ENCODE data around the gene STX18. TPM values are rescaled to one million over a fixed set of nuclear protein-coding genes. Genes with fewer than 3 reads are reported as not detected.
"Not testable (repeated sequence)": the region's sequence is repeated elsewhere in the genome, so short reads cannot be mapped to it uniquely, and the experiment has no call there.

Gene STX18
- total and polyA plus RNA-seq, 3 experiments from 2014 or later, result 24.7 to 27.1 (median 25.2) TPM

DNA sequence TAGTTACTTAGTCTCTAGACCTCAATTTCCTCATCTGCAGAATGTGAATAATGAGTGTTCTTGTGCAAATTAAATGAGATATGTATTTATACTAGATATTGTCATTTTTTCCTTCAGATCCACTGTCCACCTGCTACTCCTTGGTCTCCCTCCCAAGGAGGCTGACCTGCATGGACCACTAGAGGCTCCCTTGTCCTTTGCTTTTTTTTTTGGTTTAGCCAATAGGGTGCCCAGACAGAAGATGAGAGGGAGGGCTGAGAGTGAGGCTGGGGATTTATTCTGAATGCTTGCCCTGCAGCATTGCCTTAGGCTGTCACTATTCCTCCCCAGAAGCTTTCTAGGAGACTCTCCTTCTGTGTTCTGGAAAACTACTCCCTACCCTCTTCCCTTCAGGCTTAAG lies 24.5 kb upstream of the STX18 start:
- H3K27me3 ChIP-seq (ENCODE audit: insufficient read depth, low read length, poor library complexity, severe bottlenecking); H3K4me3 ChIP-seq (ENCODE audit: low read length); H3K27ac Mint-ChIP-seq; H3K4me3 Mint-ChIP-seq; H3K4me1 ChIP-seq (ENCODE audit: insufficient read depth, low read length); CTCF ChIA-PET; H3K4me1 Mint-ChIP-seq; H3K36me3 ChIP-seq (ENCODE audit: insufficient read depth, low read length); H3K27me3 Mint-ChIP-seq; H3K9me3 Mint-ChIP-seq; DNase-seq; H3K27ac ChIP-seq (ENCODE audit: low read depth, low read length); POLR2A ChIA-PET; H3K9me3 ChIP-seq (ENCODE audit: low read length): not testable (repeated sequence)
- peaks cover 15 to 21% (median 21%) of the 10 kb centered on the region in 3 donors for H3K36me3 Mint-ChIP-seq

DNA sequence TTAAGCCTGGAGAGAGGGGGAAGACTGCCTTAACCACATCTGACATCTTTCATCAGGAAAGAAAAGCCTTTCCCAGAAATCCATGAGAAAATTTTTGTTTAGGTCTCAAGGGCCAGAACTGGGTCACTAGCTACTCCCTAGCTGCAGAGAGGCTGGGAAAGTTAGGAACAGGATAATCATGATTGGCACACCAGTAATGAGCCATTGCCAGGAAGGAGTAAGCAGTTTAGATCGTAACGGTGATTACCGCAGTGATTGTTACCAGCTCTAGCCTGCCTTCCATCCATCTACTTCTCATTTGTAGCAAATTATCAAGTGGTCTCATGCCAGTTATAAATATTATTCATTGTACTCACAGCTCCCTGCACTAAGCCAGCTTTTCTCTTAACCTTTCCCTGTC lies 22.7 kb upstream of the STX18 start:
- Mint-ChIP-seq H3K9me3 (no peaks in the 10 kb centered on the region), H3K27ac (no peak overlapping the region), H3K4me3 (no peak overlapping the region), H3K36me3 (peaks cover 17 to 32% (median 18%) of the 10 kb centered on the region in 3 donors), H3K27me3 (no peaks in the 10 kb centered on the region), H3K4me1 (no peaks in the 10 kb centered on the region)
- CTCF ChIA-PET, result no interaction called here
- Histone ChIP-seq H3K27me3 (ENCODE audit: insufficient read depth, low read length, poor library complexity, severe bottlenecking) (no peaks in the 10 kb centered on the region), H3K27ac (ENCODE audit: low read depth, low read length) (no peak overlapping the region), H3K9me3 (ENCODE audit: low read length) (no peaks in the 10 kb centered on the region), H3K36me3 (ENCODE audit: insufficient read depth, low read length) (no peaks in the 10 kb centered on the region), H3K4me1 (ENCODE audit: insufficient read depth, low read length) (no peaks in the 10 kb centered on the region), H3K4me3 (ENCODE audit: low read length) (no peak overlapping the region)
- POLR2A ChIA-PET, result no interaction called here
- DNase-seq, result no peak

- POLR2A ChIA-PET, result interaction anchor here (0.5 kb wide), 1 partner anchor 74 kb away, joined by 6 read pairs; no protein-coding TSS in a partner anchor
- Mint-ChIP-seq H3K4me1 (no peaks in the 10 kb centered on the region), H3K36me3 (peaks cover 11 to 32% (median 25%) of the 10 kb centered on the region in 3 donors), H3K27me3 (no peaks in the 10 kb centered on the region), H3K4me3 (no peak overlapping the region), H3K27ac (peak overlapping the region in 2 of 8 donors; percentile 36 to 79), H3K9me3 (no peaks in the 10 kb centered on the region)
- no peak overlapping the region for H3K4me3 ChIP-seq (ENCODE audit: low read length)
- no peaks in the 10 kb centered on the region for H3K9me3 ChIP-seq (ENCODE audit: low read length)
- DNase-seq, result no peak
- H3K36me3 ChIP-seq (ENCODE audit: insufficient read depth, low read length), result no peaks in the 10 kb centered on the region
- H3K4me1 ChIP-seq (ENCODE audit: insufficient read depth, low read length), result no peaks in the 10 kb centered on the region
- CTCF ChIA-PET, result no interaction called here
- no peaks in the 10 kb centered on the region for H3K27me3 ChIP-seq (ENCODE audit: insufficient read depth, low read length, poor library complexity, severe bottlenecking)
- H3K27ac ChIP-seq (ENCODE audit: low read depth, low read length), result no peak overlapping the region
Measured at GRCh38 chr4:4560642-4561041, 18.8 kb upstream of the STX18 start.

DNA sequence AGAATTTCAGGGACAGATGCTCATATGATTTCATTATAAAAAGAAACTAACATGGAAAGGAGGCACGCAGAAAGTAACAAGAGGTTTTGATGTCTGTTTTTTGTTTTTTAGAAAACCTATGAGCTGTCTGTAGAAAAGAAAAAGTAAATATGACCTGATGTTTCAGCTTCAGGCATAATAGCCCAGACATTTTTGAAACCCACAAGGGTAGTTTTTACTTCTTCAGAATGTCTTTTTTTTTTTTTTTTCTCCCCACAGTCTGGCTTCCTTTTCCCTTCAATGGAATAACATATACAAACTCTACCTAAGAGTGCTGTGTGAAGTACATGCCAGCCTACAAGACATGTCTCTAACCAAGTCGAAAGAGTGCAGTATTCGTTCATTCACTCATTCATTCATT lies 18.3 kb upstream of the STX18 start:
- Mint-ChIP-seq H3K36me3 (peaks cover 11 to 31% (median 25%) of the 10 kb centered on the region in 3 donors), H3K4me1 (no peaks in the 10 kb centered on the region), H3K27me3 (no peaks in the 10 kb centered on the region), H3K27ac (no peak overlapping the region), H3K9me3 (no peaks in the 10 kb centered on the region), H3K4me3 (no peak overlapping the region)
- DNase-seq, result no peak
- no peaks in the 10 kb centered on the region for H3K36me3 ChIP-seq (ENCODE audit: insufficient read depth, low read length)
- H3K27ac ChIP-seq (ENCODE audit: low read depth, low read length), result no peak overlapping the region
- H3K9me3 ChIP-seq (ENCODE audit: low read length), result no peaks in the 10 kb centered on the region
- ChIA-PET CTCF (interaction anchor here (0.8 kb wide), 1 partner anchor 16 kb away, joined by 3 read pairs; no protein-coding TSS in a partner anchor), POLR2A (interaction anchor here (0.5 kb wide), 1 partner anchor 74 kb away, joined by 6 read pairs; no protein-coding TSS in a partner anchor)
- H3K4me1 ChIP-seq (ENCODE audit: insufficient read depth, low read length), result no peaks in the 10 kb centered on the region
- H3K4me3 ChIP-seq (ENCODE audit: low read length), result no peak overlapping the region
- no peaks in the 10 kb centered on the region for H3K27me3 ChIP-seq (ENCODE audit: insufficient read depth, low read length, poor library complexity, severe bottlenecking)

DNA sequence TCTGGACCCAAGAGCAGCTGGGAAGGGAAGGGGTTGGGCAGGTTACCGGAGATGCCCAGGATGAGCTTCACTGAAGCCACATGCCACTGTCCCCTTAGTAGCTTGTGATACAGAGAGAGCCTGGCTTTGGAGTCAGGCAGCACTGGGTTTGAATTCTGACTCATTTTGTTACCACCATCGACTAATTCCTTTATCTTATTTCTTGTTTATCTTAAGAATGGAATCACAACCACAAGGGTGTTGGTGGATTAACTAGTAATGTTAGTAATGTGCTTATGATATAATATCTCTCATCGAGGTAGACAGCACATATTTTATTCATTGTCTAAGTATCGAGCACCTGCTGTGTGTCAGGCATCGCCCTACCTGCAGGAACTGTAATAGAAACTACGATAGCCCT lies 17.7 kb upstream of the STX18 start:
- Histone ChIP-seq H3K27ac (ENCODE audit: low read depth, low read length) (no peak overlapping the region), H3K9me3 (ENCODE audit: low read length) (no peaks in the 10 kb centered on the region), H3K27me3 (ENCODE audit: insufficient read depth, low read length, poor library complexity, severe bottlenecking) (no peaks in the 10 kb centered on the region), H3K4me1 (ENCODE audit: insufficient read depth, low read length) (no peaks in the 10 kb centered on the region), H3K36me3 (ENCODE audit: insufficient read depth, low read length) (no peaks in the 10 kb centered on the region), H3K4me3 (ENCODE audit: low read length) (no peak overlapping the region)
- peaks cover 11 to 29% (median 24%) of the 10 kb centered on the region in 3 donors for H3K36me3 Mint-ChIP-seq
- CTCF ChIA-PET, result interaction anchor here (0.8 kb wide), 1 partner anchor 17 kb away, joined by 3 read pairs; no protein-coding TSS in a partner anchor
- DNase-seq, result no peak
- H3K9me3 Mint-ChIP-seq, result no peaks in the 10 kb centered on the region
- POLR2A ChIA-PET, result no interaction called here
- no peak overlapping the region for H3K27ac Mint-ChIP-seq
- no peaks in the 10 kb centered on the region for H3K4me1 Mint-ChIP-seq
- H3K4me3 Mint-ChIP-seq, result no peak overlapping the region
- H3K27me3 Mint-ChIP-seq, result no peaks in the 10 kb centered on the region

- Histone ChIP-seq H3K4me1 (ENCODE audit: insufficient read depth, low read length) (no peaks in the 10 kb centered on the region), H3K27ac (ENCODE audit: low read depth, low read length) (no peak overlapping the region), H3K4me3 (ENCODE audit: low read length) (no peak overlapping the region), H3K9me3 (ENCODE audit: low read length) (no peaks in the 10 kb centered on the region), H3K36me3 (ENCODE audit: insufficient read depth, low read length) (no peaks in the 10 kb centered on the region), H3K27me3 (ENCODE audit: insufficient read depth, low read length, poor library complexity, severe bottlenecking) (no peaks in the 10 kb centered on the region)
- Mint-ChIP-seq H3K9me3 (no peaks in the 10 kb centered on the region), H3K27me3 (no peaks in the 10 kb centered on the region), H3K4me1 (no peaks in the 10 kb centered on the region), H3K36me3 (peaks cover 15 to 28% (median 25%) of the 10 kb centered on the region in 3 donors), H3K4me3 (no peak overlapping the region), H3K27ac (no peak overlapping the region)
- DNase-seq, result no peak
- ChIA-PET POLR2A (no interaction called here), CTCF (no interaction called here)
Measured at GRCh38 chr4:4558881-4559280, 17.0 kb upstream of the STX18 start.

DNA sequence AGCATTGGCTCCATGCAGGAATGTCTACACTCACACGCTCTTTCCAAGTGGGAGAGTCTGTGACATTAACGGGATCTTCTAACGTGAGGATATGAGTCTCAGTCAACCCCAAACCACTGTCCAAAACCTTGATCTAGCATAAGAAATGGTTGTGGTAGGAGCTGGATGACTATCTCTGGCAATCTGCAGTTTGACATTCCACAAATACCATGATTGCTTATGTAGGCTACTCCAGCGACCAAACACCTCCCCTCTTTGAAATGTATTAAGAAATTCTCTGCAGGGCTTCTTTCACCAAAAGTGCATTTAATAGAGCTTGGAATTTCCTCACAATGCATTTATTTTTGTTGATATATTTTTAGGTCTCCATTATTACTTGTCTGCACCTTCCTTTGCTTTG lies 14.1 kb upstream of the STX18 start:
- CTCF ChIA-PET, result no interaction called here
- Histone ChIP-seq H3K4me1 (ENCODE audit: insufficient read depth, low read length) (no peaks in the 10 kb centered on the region), H3K27ac (ENCODE audit: low read depth, low read length) (no peak overlapping the region), H3K4me3 (ENCODE audit: low read length) (no peak overlapping the region), H3K9me3 (ENCODE audit: low read length) (no peaks in the 10 kb centered on the region), H3K27me3 (ENCODE audit: insufficient read depth, low read length, poor library complexity, severe bottlenecking) (no peaks in the 10 kb centered on the region), H3K36me3 (ENCODE audit: insufficient read depth, low read length) (no peaks in the 10 kb centered on the region)
- Mint-ChIP-seq H3K4me3 (no peak overlapping the region), H3K27ac (no peak overlapping the region), H3K27me3 (peaks cover 0 to 1% of the 10 kb centered on the region in 2 donors), H3K9me3 (no peaks in the 10 kb centered on the region), H3K4me1 (peaks cover 0 to 2% (median 0%) of the 10 kb centered on the region in 3 donors), H3K36me3 (peaks cover 27 to 34% (median 32%) of the 10 kb centered on the region in 3 donors)
- no peak for DNase-seq
- POLR2A ChIA-PET, result no interaction called here

DNA sequence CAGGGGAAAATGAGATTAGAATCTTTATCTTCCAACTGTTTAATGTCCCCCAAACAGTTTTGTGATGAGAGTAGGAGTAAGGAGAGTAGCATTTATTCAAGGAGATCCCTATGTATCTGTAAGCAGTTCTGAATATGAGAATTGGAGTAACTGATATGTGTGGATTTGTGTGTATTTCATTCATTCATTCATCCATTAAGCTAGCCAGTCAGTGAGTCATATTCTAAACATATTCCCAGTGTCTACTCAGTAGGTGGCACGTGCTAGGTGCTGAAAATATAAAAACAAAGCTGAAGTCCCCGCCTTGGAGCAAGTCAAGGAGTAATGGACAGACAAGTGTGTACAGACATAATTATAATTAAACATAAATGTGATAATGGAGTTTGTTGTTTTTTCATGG lies 12.4 kb upstream of the STX18 start:
- peaks cover 0 to 4% (median 0%) of the 10 kb centered on the region in 3 donors for H3K4me1 Mint-ChIP-seq
- DNase-seq, result no peak
- Histone ChIP-seq H3K4me1 (ENCODE audit: insufficient read depth, low read length) (no peaks in the 10 kb centered on the region), H3K27me3 (ENCODE audit: insufficient read depth, low read length, poor library complexity, severe bottlenecking) (no peaks in the 10 kb centered on the region), H3K9me3 (ENCODE audit: low read length) (no peaks in the 10 kb centered on the region), H3K4me3 (ENCODE audit: low read length) (no peak overlapping the region), H3K27ac (ENCODE audit: low read depth, low read length) (no peak overlapping the region), H3K36me3 (ENCODE audit: insufficient read depth, low read length) (no peaks in the 10 kb centered on the region)
- H3K36me3 Mint-ChIP-seq, result peaks cover 39 to 41% (median 39%) of the 10 kb centered on the region in 3 donors
- no peak overlapping the region for H3K4me3 Mint-ChIP-seq
- H3K27ac Mint-ChIP-seq, result no peak overlapping the region
- H3K27me3 Mint-ChIP-seq, result peaks cover 0 to 1% of the 10 kb centered on the region in 2 donors
- POLR2A ChIA-PET, result no interaction called here
- CTCF ChIA-PET, result interaction anchor here (0.7 to 1.4 kb wide), 2 partner anchors 11 to 19 kb away, joined by 3 read pairs; no protein-coding TSS in a partner anchor
- no peaks in the 10 kb centered on the region for H3K9me3 Mint-ChIP-seq

DNA sequence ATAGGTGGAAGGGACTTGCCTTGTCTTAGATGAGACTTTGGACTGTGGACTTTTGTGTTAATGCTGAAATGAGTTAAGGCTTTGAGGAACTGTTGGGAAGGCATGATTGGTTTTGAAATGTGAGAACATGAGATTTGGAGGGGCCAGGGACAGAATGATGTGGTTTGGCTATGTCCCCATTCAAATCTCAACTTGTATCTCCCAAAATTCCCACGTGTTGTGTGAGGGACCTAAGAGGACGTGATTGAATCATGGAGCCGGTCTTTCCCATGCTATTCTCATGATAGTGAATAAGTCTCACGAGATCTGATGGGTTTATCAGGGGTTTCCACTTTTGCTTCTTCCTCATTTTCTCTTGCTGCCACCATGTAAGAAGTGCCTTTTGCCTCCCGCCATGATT lies 10.2 kb upstream of the STX18 start:
- DNase-seq, POLR2A ChIA-PET: not testable (repeated sequence)

More for the DNA sequence above, 10.2 kb upstream of the STX18 start:
- H3K4me3 Mint-ChIP-seq; H3K9me3 ChIP-seq (ENCODE audit: low read length); H3K9me3 Mint-ChIP-seq; H3K27me3 Mint-ChIP-seq; H3K4me1 Mint-ChIP-seq; H3K27me3 ChIP-seq (ENCODE audit: insufficient read depth, low read length, poor library complexity, severe bottlenecking); H3K36me3 ChIP-seq (ENCODE audit: insufficient read depth, low read length); H3K4me1 ChIP-seq (ENCODE audit: insufficient read depth, low read length); CTCF ChIA-PET; H3K4me3 ChIP-seq (ENCODE audit: low read length); H3K27ac ChIP-seq (ENCODE audit: low read depth, low read length): not testable (repeated sequence)
- Mint-ChIP-seq H3K27ac (peak overlapping the region in 1 of 8 donors; percentile 48), H3K36me3 (peaks cover 42 to 60% (median 47%) of the 10 kb centered on the region in 3 donors)
